OCI-LY1 (cell line): ENCODE data around the gene CHST12.

ENCODE experiments used
- H2AFZ ChIP-seq: fragments of 200-600 bp; sonication (generic), shearing (Covaris generic); 2 replicates; pipeline ENCODE4 v1.6.0; 2014; ENCODE audit warnings: antibody characterized with exemption, mild to moderate bottlenecking, low read length
- H3F3A ChIP-seq: fragments of 200-600 bp; sonication (generic), shearing (Covaris generic); 2 replicates; pipeline ENCODE4 v1.6.0; 2014; ENCODE audit warnings: mild to moderate bottlenecking, antibody characterized with exemption, low read length, moderate library complexity; ENCODE audit not compliant: insufficient read depth
- H3K27ac ChIP-seq: fragments of 200-600 bp; sonication (generic); 2 replicates; pipeline ENCODE4 v1.5.1; 2014; ENCODE audit warnings: low read length, mixed run types, mild to moderate bottlenecking, low read depth; ENCODE audit not compliant: poor library complexity, severe bottlenecking
- H3K27me3 ChIP-seq: fragments of 200-600 bp; sonication (generic); 2 replicates; pipeline ENCODE4 v1.6.0; 2014; ENCODE audit warnings: antibody characterized with exemption, mild to moderate bottlenecking, low read length, moderate library complexity; ENCODE audit not compliant: insufficient read depth
- H3K36me3 ChIP-seq: fragments of 200-600 bp; sonication (generic); 2 replicates; pipeline ENCODE4 v1.6.1; 2014; ENCODE audit warnings: mild to moderate bottlenecking, antibody characterized with exemption, low read length, moderate library complexity, mixed read lengths; ENCODE audit not compliant: insufficient read depth
- H3K4me1 ChIP-seq: fragments of 200-600 bp; sonication (generic); 2 replicates; pipeline ENCODE4 v1.5.1; 2014; ENCODE audit warnings: mild to moderate bottlenecking, low read length, moderate library complexity; ENCODE audit not compliant: insufficient read depth, severe bottlenecking
- H3K4me2 ChIP-seq: fragments of 200-600 bp; sonication (generic), shearing (Covaris generic); 2 replicates; pipeline ENCODE4 v1.6.1; 2014; ENCODE audit warnings: low read length
- H3K4me3 ChIP-seq: fragments of 200-600 bp; sonication (generic); 2 replicates; pipeline ENCODE4 v1.5.1; 2014; ENCODE audit warnings: low read length, low read depth, mild to moderate bottlenecking, mixed read lengths; ENCODE audit not compliant: poor library complexity, severe bottlenecking
- H3K79me2 ChIP-seq: fragments of 200-600 bp; shearing (Covaris generic); 2 replicates; pipeline ENCODE4 v1.6.1; 2016; ENCODE audit warnings: mixed run types, low read length, mixed read lengths; ENCODE audit not compliant: insufficient read depth
- H3K9ac ChIP-seq: fragments of 200-600 bp; sonication (generic), shearing (Covaris generic); 2 replicates; pipeline ENCODE4 v1.6.1; 2014; ENCODE audit warnings: mild to moderate bottlenecking, low read length, mixed read lengths
- H3K9me2 ChIP-seq: fragments of 200-600 bp; sonication (generic), shearing (Covaris generic); 2 replicates; pipeline ENCODE4 v1.6.1; 2014; ENCODE audit warnings: low read depth, mild to moderate bottlenecking, low read length, mixed read lengths
- H3K9me3 ChIP-seq: fragments of 200-600 bp; shearing (Covaris generic); 2 replicates; pipeline ENCODE4 v1.6.1; 2014; ENCODE audit warnings: low read length, mixed read lengths
- H4K20me1 ChIP-seq: fragments of 200-600 bp; sonication (generic), shearing (Covaris generic); 2 replicates; pipeline ENCODE4 v1.6.0; 2016; ENCODE audit warnings: mild to moderate bottlenecking, low read length; ENCODE audit not compliant: insufficient read depth
- CTCF ChIP-seq: fragments of 200-600 bp; sonication (generic), shearing (Covaris generic); IDR thresholded peaks from 2 replicates; pipeline ENCODE4 v1.5.1; 2017; ENCODE audit warnings: mild to moderate bottlenecking, antibody characterized with exemption, low read length, moderate library complexity, mixed read lengths
- EZH2 ChIP-seq: fragments of 200-600 bp; sonication (generic), shearing (Covaris generic); IDR thresholded peaks from 2 replicates; pipeline ENCODE4 v1.8.0; 2017; ENCODE audit warnings: borderline replicate concordance, mixed run types, mild to moderate bottlenecking, antibody characterized with exemption, low read length, moderate library complexity, mixed read lengths

The CHST12 gene

GRCh38 chr7:2417981-2418481 lies 14.6 kb downstream of the CHST12 start:
- H3K9me2 ChIP-seq: no peaks in the 10 kb centered on the region
- H2AFZ ChIP-seq: no peak overlapping the region
- no peaks in the 10 kb centered on the region for H4K20me1 ChIP-seq

GRCh38 chr7:2420216-2420933 lies 17.0 kb downstream of the CHST12 start:
- no peaks in the 10 kb centered on the region for H3K4me1 ChIP-seq
- H3K4me3 ChIP-seq: no peak overlapping the region
- no peak overlapping the region for H3K4me2 ChIP-seq
- no peaks in the 10 kb centered on the region for H4K20me1 ChIP-seq
- no peaks in the 10 kb centered on the region for H3K79me2 ChIP-seq
- H3F3A ChIP-seq: no peaks in the 10 kb centered on the region
- peaks cover 6% of the 10 kb centered on the region; the same call in 1 of the 2 replicates for H3K27me3 ChIP-seq
- H3K9me3 ChIP-seq: no peaks in the 10 kb centered on the region
- no peaks in the 10 kb centered on the region for H3K9me2 ChIP-seq
- TF ChIP-seq CTCF (no peak), EZH2 (no peak)
- no peaks in the 10 kb centered on the region for H3K36me3 ChIP-seq
- no peak overlapping the region for H3K27ac ChIP-seq
- H2AFZ ChIP-seq: no peak overlapping the region
- H3K9ac ChIP-seq: no peak overlapping the region

More at GRCh38 chr7:2417981-2418481, 14.6 kb downstream of the CHST12 start:
- no peaks in the 10 kb centered on the region for H3F3A ChIP-seq
- no peak overlapping the region for H3K4me3 ChIP-seq
- no peaks in the 10 kb centered on the region for H3K9me3 ChIP-seq
- H3K4me2 ChIP-seq: no peak overlapping the region
- H3K27me3 ChIP-seq: peaks cover 6% of the 10 kb centered on the region; the same call in 1 of the 2 replicates
- TF ChIP-seq EZH2 (no peak), CTCF (no peak)
- no peak overlapping the region for H3K9ac ChIP-seq
- H3K36me3 ChIP-seq: no peaks in the 10 kb centered on the region
- no peak overlapping the region for H3K27ac ChIP-seq
- no peaks in the 10 kb centered on the region for H3K4me1 ChIP-seq
- H3K79me2 ChIP-seq: no peaks in the 10 kb centered on the region

- no peak for TF ChIP-seq EZH2
- no peak for TF ChIP-seq CTCF
These were observed 18.5 kb downstream of the CHST12 start for GRCh38 chr7:2421943-2422310.

More at GRCh38 chr7:2421943-2422310, 18.5 kb downstream of the CHST12 start:
- Histone ChIP-seq H3K36me3 (no peaks in the 10 kb centered on the region), H3K9me3 (no peaks in the 10 kb centered on the region), H3K27ac (no peak overlapping the region), H4K20me1 (no peaks in the 10 kb centered on the region), H3F3A (no peaks in the 10 kb centered on the region), H3K4me1 (no peaks in the 10 kb centered on the region), H3K27me3 (peaks cover 6% of the 10 kb centered on the region; the same call in 1 of the 2 replicates), H3K9me2 (no peaks in the 10 kb centered on the region), H2AFZ (no peak overlapping the region), H3K79me2 (no peaks in the 10 kb centered on the region), H3K4me2 (no peak overlapping the region), H3K4me3 (no peak overlapping the region), H3K9ac (no peak overlapping the region)
